HL-60 (cell line): ENCODE measurements around the gene UBN1.

Experiments used
- DNase-seq, 2 experiments: peaks; one replicate each; pipeline ENCODE4 v3.0.0-alpha.2; 2010 to 2020; ENCODE audit warnings: low read depth in 1 of 2, low spot score in 1 of 2
- H3K27ac ChIP-seq: fragments of 250-450 bp; sonication (Bioruptor Pico); replicated peaks from 2 replicates; pipeline ENCODE4 v1.5.1; 2020; ENCODE audit warnings: mild to moderate bottlenecking, moderate library complexity
- H3K27me3 ChIP-seq: fragments of 250-450 bp; sonication (Bioruptor Pico); 2 replicates; pipeline ENCODE4 v1.5.1; 2021; ENCODE audit warnings: mild to moderate bottlenecking, moderate library complexity; ENCODE audit not compliant: insufficient read depth, poor library complexity, severe bottlenecking
- H3K4me3 ChIP-seq: replicated peaks from 2 replicates; pipeline ENCODE4 v1.5.1; 2011; ENCODE audit warnings: mild to moderate bottlenecking, control low read depth, low read length; ENCODE audit not compliant: insufficient read depth
- GABPA ChIP-seq: IDR thresholded peaks from 2 replicates; pipeline ENCODE4 v1.6.1; 2012; ENCODE audit warnings: low read depth
- POLR2AphosphoS5 ChIP-seq: IDR thresholded peaks from 2 replicates; pipeline ENCODE4 v1.6.1; 2012; ENCODE audit warnings: low read depth
- SPI1 ChIP-seq: IDR thresholded peaks from 2 replicates; pipeline ENCODE4 v1.6.1; 2012; ENCODE audit warnings: low read depth, mild to moderate bottlenecking, borderline replicate concordance
- TF ChIP-seq, protein P1 (sequence below): IDR thresholded peaks from 2 replicates; pipeline ENCODE4 v1.6.1; 2012; ENCODE audit warnings: low read depth; ENCODE audit not compliant: insufficient replicate concordance
- TF ChIP-seq, protein P2 (sequence below): IDR thresholded peaks from one replicate; pipeline ENCODE4 v1.5.1; 2011; ENCODE audit warnings: low read length, control low read depth, inconsistent platforms; ENCODE audit not compliant: insufficient read depth

The UBN1 gene

GRCh38 chr16:4813251-4814003 lies 33.9 kb upstream of the UBN1 start:
- Histone ChIP-seq H3K4me3 (no peak overlapping the region), H3K27me3 (no peaks in the 10 kb centered on the region), H3K27ac (no peak overlapping the region)
- no peak for DNase-seq
- TF ChIP-seq POLR2AphosphoS5 (no peak), GABPA (no peak), SPI1 (no peak)
- TF ChIP-seq, protein P1, sequence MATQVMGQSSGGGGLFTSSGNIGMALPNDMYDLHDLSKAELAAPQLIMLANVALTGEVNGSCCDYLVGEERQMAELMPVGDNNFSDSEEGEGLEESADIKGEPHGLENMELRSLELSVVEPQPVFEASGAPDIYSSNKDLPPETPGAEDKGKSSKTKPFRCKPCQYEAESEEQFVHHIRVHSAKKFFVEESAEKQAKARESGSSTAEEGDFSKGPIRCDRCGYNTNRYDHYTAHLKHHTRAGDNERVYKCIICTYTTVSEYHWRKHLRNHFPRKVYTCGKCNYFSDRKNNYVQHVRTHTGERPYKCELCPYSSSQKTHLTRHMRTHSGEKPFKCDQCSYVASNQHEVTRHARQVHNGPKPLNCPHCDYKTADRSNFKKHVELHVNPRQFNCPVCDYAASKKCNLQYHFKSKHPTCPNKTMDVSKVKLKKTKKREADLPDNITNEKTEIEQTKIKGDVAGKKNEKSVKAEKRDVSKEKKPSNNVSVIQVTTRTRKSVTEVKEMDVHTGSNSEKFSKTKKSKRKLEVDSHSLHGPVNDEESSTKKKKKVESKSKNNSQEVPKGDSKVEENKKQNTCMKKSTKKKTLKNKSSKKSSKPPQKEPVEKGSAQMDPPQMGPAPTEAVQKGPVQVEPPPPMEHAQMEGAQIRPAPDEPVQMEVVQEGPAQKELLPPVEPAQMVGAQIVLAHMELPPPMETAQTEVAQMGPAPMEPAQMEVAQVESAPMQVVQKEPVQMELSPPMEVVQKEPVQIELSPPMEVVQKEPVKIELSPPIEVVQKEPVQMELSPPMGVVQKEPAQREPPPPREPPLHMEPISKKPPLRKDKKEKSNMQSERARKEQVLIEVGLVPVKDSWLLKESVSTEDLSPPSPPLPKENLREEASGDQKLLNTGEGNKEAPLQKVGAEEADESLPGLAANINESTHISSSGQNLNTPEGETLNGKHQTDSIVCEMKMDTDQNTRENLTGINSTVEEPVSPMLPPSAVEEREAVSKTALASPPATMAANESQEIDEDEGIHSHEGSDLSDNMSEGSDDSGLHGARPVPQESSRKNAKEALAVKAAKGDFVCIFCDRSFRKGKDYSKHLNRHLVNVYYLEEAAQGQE, result no peak
- TF ChIP-seq, protein P2, sequence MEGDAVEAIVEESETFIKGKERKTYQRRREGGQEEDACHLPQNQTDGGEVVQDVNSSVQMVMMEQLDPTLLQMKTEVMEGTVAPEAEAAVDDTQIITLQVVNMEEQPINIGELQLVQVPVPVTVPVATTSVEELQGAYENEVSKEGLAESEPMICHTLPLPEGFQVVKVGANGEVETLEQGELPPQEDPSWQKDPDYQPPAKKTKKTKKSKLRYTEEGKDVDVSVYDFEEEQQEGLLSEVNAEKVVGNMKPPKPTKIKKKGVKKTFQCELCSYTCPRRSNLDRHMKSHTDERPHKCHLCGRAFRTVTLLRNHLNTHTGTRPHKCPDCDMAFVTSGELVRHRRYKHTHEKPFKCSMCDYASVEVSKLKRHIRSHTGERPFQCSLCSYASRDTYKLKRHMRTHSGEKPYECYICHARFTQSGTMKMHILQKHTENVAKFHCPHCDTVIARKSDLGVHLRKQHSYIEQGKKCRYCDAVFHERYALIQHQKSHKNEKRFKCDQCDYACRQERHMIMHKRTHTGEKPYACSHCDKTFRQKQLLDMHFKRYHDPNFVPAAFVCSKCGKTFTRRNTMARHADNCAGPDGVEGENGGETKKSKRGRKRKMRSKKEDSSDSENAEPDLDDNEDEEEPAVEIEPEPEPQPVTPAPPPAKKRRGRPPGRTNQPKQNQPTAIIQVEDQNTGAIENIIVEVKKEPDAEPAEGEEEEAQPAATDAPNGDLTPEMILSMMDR, result no peak

GRCh38 chr16:4814046-4814445 lies 33.2 kb upstream of the UBN1 start:
- H3K4me3 ChIP-seq, result no peak overlapping the region
- no peaks in the 10 kb centered on the region for H3K27me3 ChIP-seq
- DNase-seq, result no peak
- TF ChIP-seq SPI1 (no peak), GABPA (no peak), POLR2AphosphoS5 (no peak)
- TF ChIP-seq, protein P1, result no peak
- TF ChIP-seq, protein P2, result no peak
- no peak overlapping the region for H3K27ac ChIP-seq

GRCh38 chr16:4814542-4815173 lies 32.6 kb upstream of the UBN1 start:
- no peak overlapping the region for H3K4me3 ChIP-seq
- H3K27ac ChIP-seq, result no peak overlapping the region
- no peak for DNase-seq
- TF ChIP-seq, protein P1, result no peak
- TF ChIP-seq, protein P2, result no peak
- no peak for TF ChIP-seq POLR2AphosphoS5
- no peak for TF ChIP-seq SPI1
- no peak for TF ChIP-seq GABPA
- H3K27me3 ChIP-seq, result no peaks in the 10 kb centered on the region
